ENCODE results near the gene DALRD3. TPM values are rescaled to one million over a fixed set of nuclear protein-coding genes. Genes with fewer than 3 reads are reported as not detected.

DALRD3 gene
- total and polyA plus RNA-seq, 2 experiments from 2014 or later = 31.0 to 57.7 TPM

- no peak for TF ChIP-seq ZNF462 (CRISPR knock-in tag; IDR thresholded peaks at IDR 0.05)
- no peak for TF ChIP-seq EZH2 (IDR thresholded peaks at IDR 0.05; ENCODE audit: low read depth, unreplicated experiment)
- no peak for TF ChIP-seq STAT1 (IDR thresholded peaks at IDR 0.05; ENCODE audit: unreplicated experiment)
- TF ChIP-seq CTCF (conservative IDR thresholded peaks at IDR 0.05; ENCODE audit: low read depth in 2 of 2) = no peak
- no peak for TF ChIP-seq ZNF331 (CRISPR knock-in tag; IDR thresholded peaks at IDR 0.05; ENCODE audit: low read depth)
- TF ChIP-seq ETS1 (IDR thresholded peaks at IDR 0.05) = no peak
- TF ChIP-seq JUNB (IDR thresholded peaks at IDR 0.05; ENCODE audit: unreplicated experiment) = no peak
- TF ChIP-seq NANOG (IDR thresholded peaks at IDR 0.05; ENCODE audit: borderline replicate concordance) = no peak
- TF ChIP-seq CREB1 (CRISPR knock-in tag; IDR thresholded peaks at IDR 0.05; ENCODE audit: low read depth) = no peak
- no peak for TF ChIP-seq EZH2phosphoT487 (IDR thresholded peaks at IDR 0.05; ENCODE audit: unreplicated experiment)
- no peak for TF ChIP-seq POLR2AphosphoS5 (IDR thresholded peaks at IDR 0.05; ENCODE audit: low read depth)
These were observed 26.4 kb downstream of the DALRD3 start (continued) for GRCh38 chr3:48991851-48992545.

Measured in GM23338 (cell line).